Measurements from ENCODE around the gene MAEL. TPM values are rescaled to one million over a fixed set of nuclear protein-coding genes. Genes with fewer than 3 reads are reported as not detected.

MAEL gene
- total RNA-seq: not detected in 2 replicates

DNA sequence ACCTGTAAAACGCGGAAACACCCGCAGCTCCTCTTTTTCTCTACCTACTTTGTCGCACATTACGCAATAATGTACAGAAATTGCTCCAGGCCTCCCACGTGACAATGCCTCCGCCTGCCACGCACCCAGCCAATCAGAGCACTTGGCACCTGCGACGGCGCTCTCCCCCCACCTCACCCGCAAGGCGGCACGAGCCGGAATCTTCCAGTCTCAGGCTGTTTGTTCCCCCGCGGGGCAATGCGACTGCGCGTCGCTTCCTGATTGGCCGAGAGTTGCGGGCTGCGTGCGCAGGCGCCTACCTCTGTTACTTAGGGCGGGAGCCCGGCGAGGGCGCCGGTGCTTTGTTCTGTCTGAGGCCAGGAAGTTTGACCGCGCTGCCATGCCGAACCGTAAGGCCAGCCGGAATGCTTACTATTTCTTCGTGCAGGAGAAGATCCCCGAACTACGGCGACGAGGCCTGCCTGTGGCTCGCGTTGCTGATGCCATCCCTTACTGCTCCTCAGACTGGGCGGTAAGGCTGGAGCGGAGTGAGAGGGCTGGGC lies at the start of gene MAEL:
Gene MAEL, plus strand, starts transcription at position 307 of the 542 bp plus-strand sequence. Its CDS starts 73 bp downstream, at position 380.
- no peak within 1 kb of the TSS for H3K4me3 ChIP-seq (ENCODE audit: low read depth, low read length)
- peaks cover 1% of the 10 kb centered on the region for H3K27me3 ChIP-seq (ENCODE audit: control insufficient read depth, insufficient read depth, low read length)
- DNase-seq (ENCODE audit: low read depth) (no peak), FAIRE-seq (no peak)
- H3K36me3 ChIP-seq (ENCODE audit: control insufficient read depth, insufficient read depth, low read length): no peaks in the 10 kb centered on the region
- TF ChIP-seq, protein P1, sequence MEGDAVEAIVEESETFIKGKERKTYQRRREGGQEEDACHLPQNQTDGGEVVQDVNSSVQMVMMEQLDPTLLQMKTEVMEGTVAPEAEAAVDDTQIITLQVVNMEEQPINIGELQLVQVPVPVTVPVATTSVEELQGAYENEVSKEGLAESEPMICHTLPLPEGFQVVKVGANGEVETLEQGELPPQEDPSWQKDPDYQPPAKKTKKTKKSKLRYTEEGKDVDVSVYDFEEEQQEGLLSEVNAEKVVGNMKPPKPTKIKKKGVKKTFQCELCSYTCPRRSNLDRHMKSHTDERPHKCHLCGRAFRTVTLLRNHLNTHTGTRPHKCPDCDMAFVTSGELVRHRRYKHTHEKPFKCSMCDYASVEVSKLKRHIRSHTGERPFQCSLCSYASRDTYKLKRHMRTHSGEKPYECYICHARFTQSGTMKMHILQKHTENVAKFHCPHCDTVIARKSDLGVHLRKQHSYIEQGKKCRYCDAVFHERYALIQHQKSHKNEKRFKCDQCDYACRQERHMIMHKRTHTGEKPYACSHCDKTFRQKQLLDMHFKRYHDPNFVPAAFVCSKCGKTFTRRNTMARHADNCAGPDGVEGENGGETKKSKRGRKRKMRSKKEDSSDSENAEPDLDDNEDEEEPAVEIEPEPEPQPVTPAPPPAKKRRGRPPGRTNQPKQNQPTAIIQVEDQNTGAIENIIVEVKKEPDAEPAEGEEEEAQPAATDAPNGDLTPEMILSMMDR (IDR thresholded peaks at IDR 0.05; ENCODE audit: insufficient read depth, low read length, severe bottlenecking): no peak

DNA sequence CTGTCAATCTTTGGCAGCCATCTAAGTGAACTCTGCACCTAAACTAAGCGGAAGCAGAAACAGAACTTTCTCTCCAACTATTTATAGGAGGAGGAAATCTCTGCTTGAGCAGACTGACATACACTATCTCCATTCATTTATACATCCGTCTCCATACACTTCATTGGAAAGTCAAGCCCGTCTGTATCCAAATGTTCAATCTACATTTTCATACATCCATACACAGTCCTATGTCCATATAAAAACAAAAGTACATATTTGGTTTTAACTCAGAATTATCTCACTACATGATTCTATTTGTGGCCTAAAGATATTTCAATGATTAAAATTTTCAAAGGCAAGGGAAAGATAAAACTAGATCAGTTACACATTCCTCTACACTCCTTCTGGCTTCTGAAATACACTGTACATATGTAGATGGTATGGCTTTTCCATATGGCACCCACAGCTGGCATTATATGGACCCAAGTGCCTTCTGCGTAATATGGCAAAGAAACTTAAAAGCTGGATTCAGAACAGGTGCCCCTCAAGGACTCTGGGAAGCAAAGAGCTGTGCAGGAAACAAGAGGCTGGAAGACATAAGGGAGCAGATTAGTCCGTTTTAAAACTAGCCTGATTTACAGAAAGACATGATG lies 49.2 kb upstream of the MAEL start:
- TF ChIP-seq, protein P1 (IDR thresholded peaks at IDR 0.05; ENCODE audit: insufficient read depth, low read length, severe bottlenecking): no peak
- no peak for DNase-seq (ENCODE audit: low read depth)
- Histone ChIP-seq H3K27me3 (ENCODE audit: control insufficient read depth, insufficient read depth, low read length) (no peaks in the 10 kb centered on the region), H3K36me3 (ENCODE audit: control insufficient read depth, insufficient read depth, low read length) (no peaks in the 10 kb centered on the region), H3K4me3 (ENCODE audit: low read depth, low read length) (no peak overlapping the region)
- FAIRE-seq: no peak

DNA sequence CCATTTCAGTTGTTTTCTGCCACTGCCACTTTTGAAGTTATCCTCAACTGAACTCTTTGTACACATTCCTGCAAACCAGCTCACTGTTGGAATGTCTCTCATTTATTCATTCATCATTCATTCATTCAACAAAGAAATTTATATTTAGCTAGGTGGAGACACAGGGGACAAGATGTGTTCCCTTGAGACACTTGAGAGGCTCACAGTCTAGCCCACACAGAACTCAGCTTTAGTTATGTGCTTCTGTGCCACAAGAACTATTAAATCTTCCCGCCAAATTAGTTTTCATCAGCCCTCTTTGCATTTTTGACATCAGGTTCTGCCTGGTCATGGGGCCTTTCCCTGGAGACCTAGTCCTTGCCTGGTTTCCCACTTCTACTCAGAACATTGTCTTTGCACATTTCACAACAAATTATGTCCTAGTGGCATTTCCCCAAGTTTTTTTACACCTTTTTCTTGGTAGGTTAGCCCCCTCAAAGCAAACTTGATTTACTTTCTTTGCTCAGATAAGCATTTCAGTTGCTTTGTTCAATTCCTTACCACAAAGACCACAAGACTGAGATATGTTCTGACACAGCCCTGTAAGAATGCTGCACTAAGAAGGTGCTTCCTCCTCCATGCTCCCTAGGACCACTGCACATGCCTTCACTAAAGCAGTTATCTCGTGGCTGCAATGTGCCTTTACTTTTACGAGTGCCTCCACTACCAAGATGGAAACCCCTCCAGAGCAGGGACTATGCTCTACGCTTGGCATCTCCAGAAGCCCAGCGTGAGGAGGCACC lies 44.7 kb upstream of the MAEL start:
- Histone ChIP-seq H3K36me3 (ENCODE audit: control insufficient read depth, insufficient read depth, low read length) (no peaks in the 10 kb centered on the region), H3K27me3 (ENCODE audit: control insufficient read depth, insufficient read depth, low read length) (peaks cover 16% of the 10 kb centered on the region), H3K4me3 (ENCODE audit: low read depth, low read length) (no peak overlapping the region)
- TF ChIP-seq, protein P1 (IDR thresholded peaks at IDR 0.05; ENCODE audit: insufficient read depth, low read length, severe bottlenecking): no peak
- FAIRE-seq (no peak), DNase-seq (ENCODE audit: low read depth) (peak; percentile 40)

DNA sequence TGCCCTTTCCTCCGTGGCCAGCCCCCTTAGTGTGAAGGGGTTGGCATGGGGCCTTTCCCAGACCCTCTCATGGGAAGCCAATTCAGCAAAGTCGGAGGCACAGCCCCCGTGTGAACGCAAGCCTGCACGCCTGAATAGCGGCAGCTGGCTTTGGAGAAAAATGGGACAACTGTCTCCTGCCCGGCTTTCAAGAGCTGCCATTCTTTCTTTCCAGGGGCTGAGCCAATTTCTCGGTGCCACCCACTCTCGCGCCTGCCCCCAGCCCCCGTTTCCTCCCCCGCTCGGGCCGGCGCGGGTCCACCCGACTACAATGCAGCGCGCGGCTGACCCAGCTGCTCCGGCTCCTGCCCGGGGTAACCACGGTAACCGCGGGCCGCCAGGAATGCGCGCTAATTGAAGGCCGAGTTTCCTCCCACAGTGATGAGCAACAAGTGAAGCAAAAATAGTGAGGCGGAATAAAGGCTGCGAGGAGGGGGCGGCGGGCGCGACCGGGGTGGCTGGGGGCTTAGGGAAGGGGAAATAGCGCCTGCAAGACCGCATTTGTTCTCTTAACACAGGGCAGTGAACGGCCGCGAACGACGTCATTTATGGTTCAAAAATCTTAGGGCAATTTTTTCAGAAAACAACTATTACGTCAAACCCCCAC lies 41.6 kb upstream of the MAEL start:
- no peak for FAIRE-seq
- TF ChIP-seq, protein P1 (IDR thresholded peaks at IDR 0.05; ENCODE audit: insufficient read depth, low read length, severe bottlenecking): no peak
- no peaks in the 10 kb centered on the region for H3K36me3 ChIP-seq (ENCODE audit: control insufficient read depth, insufficient read depth, low read length)
- DNase-seq (ENCODE audit: low read depth): peak; percentile 5
- H3K27me3 ChIP-seq (ENCODE audit: control insufficient read depth, insufficient read depth, low read length): peaks cover 18% of the 10 kb centered on the region
- no peak overlapping the region for H3K4me3 ChIP-seq (ENCODE audit: low read depth, low read length)

DNA sequence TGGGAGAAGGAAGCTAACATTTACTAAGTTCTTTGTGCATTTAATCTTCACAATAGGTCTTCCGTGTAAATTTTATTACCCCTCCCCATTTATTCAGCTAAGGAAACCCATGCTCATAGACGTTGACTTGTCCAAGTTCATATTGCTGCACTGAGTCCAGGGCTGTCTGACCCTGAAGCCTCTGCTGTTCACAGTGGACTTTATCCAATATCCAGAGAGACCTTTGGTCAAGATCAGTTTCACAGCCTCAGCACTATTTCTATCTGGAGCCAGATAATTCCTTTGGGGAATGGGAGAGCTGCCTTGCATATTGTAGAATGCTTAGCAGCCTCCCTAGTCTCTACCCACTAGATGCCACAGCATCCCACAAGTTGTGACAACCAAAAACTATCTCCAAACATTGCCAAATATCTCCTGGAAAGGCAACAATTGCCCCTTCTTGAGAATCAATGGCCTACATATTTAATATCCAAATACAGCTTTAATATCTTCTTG lies 40.2 kb upstream of the MAEL start:
- no peak for FAIRE-seq
- H3K4me3 ChIP-seq (ENCODE audit: low read depth, low read length): no peak overlapping the region

More for the DNA sequence above, 40.2 kb upstream of the MAEL start:
- no peaks in the 10 kb centered on the region for H3K36me3 ChIP-seq (ENCODE audit: control insufficient read depth, insufficient read depth, low read length)
- TF ChIP-seq, protein P1 (IDR thresholded peaks at IDR 0.05; ENCODE audit: insufficient read depth, low read length, severe bottlenecking): no peak
- DNase-seq (ENCODE audit: low read depth): no peak
- peaks cover 18% of the 10 kb centered on the region for H3K27me3 ChIP-seq (ENCODE audit: control insufficient read depth, insufficient read depth, low read length)
